Lower lobe of right lung (tissue), 2 donors: ENCODE measurements around the gene NTSR2. TPM values are rescaled to one million over a fixed set of nuclear protein-coding genes. Genes with fewer than 3 reads are reported as not detected.

Source experiments
- ATAC-seq, 2 donors: fragments of 200-7000 bp; cut with Tn5 transposase; one replicate each; pipeline ENCODE4 v1.9.1; 2020 to 2022; ENCODE audit warnings: mild to moderate bottlenecking in 2 of 2, moderate library complexity in 2 of 2
- DNase-seq: peaks from one replicate; pipeline ENCODE4 v3.0.0-alpha.2; 2020
- H3K27ac ChIP-seq: fragments of 200-600 bp; one replicate; pipeline ENCODE4 v1.8.0; 2022
- H3K27me3 ChIP-seq: fragments of 200-600 bp; one replicate; pipeline ENCODE4 v1.8.0; 2022; ENCODE audit warnings: low read depth
- H3K36me3 ChIP-seq: fragments of 200-600 bp; one replicate; pipeline ENCODE4 v1.8.0; 2022; ENCODE audit warnings: mild to moderate bottlenecking
- H3K4me1 ChIP-seq: fragments of 200-600 bp; one replicate; pipeline ENCODE4 v1.8.0; 2022
- H3K4me3 ChIP-seq: fragments of 200-600 bp; one replicate; pipeline ENCODE4 v1.8.0; 2022; ENCODE audit warnings: mild to moderate bottlenecking
- H3K9me3 ChIP-seq: fragments of 200-600 bp; one replicate; pipeline ENCODE4 v1.8.0; 2022
- intact Hi-C: fragments of 100-400 bp; cut with DNase I; formaldehyde crosslinking; loops from one replicate; pipeline ENCODE4 v1.11.0; 2022
- total RNA-seq: library from RNA; stranded (reverse); fragmentation: NEBNext Ultra II Directional; extraction: Animal tissue kit (Norgen Biotek cat#: 25700); gene quantifications from one replicate; pipeline ENCODE4 v1.2.1, GENCODE V29; 2021
- TF ChIP-seq, protein P1 (sequence below): fragments of 200-600 bp; IDR thresholded peaks from one replicate; pipeline ENCODE4 v1.8.0; 2022; ENCODE audit warnings: antibody characterized with exemption, mild to moderate bottlenecking
- donor health status: DM: no; HTN: yes; CAD: no; lungs with severe emphysema.

NTSR2 gene
- total RNA-seq, 1 donor from 2014 or later = not detected

DNA sequence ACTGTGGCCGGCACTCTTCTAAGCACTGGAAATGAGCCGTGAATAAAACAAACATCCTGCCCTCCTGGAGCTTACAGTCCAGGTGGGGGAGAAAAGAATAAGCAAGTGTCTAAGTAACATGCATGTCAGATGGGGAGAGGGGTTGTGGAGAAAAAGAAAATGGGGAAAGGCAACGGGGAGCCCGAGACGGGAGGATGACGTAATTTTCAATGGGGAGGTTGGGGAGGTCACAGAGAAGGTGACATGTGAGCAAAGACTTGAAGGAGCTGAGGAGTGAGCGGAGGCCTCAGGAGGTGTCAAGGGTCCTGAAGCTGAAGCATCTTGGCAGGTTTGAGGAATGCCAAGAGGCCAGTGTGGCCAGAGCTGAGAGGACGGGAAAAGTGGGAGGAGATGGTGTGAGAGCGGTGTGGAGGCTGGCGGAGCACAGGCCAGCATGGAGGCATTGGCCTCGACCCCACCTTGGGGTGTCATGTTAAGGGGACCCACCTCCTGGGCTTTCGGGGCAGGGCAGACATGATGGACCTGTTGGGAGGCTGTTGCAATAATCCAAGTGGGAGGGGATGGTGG is 15.0 kb upstream of the NTSR2 start:
- Histone ChIP-seq H3K4me3 (no peak overlapping the region), H3K9me3 (no peaks in the 10 kb centered on the region), H3K36me3 (no peaks in the 10 kb centered on the region), H3K27me3 (peaks cover 16% of the 10 kb centered on the region), H3K27ac (no peak overlapping the region), H3K4me1 (peaks cover 16% of the 10 kb centered on the region)
- no peak for DNase-seq
- intact Hi-C loops = loop anchor here (5.0 kb wide), 1 partner anchor 97 kb away; no protein-coding TSS in a partner anchor
- TF ChIP-seq, protein P1, sequence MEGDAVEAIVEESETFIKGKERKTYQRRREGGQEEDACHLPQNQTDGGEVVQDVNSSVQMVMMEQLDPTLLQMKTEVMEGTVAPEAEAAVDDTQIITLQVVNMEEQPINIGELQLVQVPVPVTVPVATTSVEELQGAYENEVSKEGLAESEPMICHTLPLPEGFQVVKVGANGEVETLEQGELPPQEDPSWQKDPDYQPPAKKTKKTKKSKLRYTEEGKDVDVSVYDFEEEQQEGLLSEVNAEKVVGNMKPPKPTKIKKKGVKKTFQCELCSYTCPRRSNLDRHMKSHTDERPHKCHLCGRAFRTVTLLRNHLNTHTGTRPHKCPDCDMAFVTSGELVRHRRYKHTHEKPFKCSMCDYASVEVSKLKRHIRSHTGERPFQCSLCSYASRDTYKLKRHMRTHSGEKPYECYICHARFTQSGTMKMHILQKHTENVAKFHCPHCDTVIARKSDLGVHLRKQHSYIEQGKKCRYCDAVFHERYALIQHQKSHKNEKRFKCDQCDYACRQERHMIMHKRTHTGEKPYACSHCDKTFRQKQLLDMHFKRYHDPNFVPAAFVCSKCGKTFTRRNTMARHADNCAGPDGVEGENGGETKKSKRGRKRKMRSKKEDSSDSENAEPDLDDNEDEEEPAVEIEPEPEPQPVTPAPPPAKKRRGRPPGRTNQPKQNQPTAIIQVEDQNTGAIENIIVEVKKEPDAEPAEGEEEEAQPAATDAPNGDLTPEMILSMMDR = no peak
- no peak for ATAC-seq

- Histone ChIP-seq H3K4me1 (peaks cover 14% of the 10 kb centered on the region), H3K27ac (no peak overlapping the region), H3K36me3 (no peaks in the 10 kb centered on the region), H3K27me3 (peaks cover 16% of the 10 kb centered on the region), H3K9me3 (no peaks in the 10 kb centered on the region), H3K4me3 (no peak overlapping the region)
- TF ChIP-seq, protein P1 = no peak
- intact Hi-C loops = no loop called here
- ATAC-seq (no peak), DNase-seq (no peak)
Observed at GRCh38 chr2:11683966-11684365, 14.0 kb upstream of the NTSR2 start.

DNA sequence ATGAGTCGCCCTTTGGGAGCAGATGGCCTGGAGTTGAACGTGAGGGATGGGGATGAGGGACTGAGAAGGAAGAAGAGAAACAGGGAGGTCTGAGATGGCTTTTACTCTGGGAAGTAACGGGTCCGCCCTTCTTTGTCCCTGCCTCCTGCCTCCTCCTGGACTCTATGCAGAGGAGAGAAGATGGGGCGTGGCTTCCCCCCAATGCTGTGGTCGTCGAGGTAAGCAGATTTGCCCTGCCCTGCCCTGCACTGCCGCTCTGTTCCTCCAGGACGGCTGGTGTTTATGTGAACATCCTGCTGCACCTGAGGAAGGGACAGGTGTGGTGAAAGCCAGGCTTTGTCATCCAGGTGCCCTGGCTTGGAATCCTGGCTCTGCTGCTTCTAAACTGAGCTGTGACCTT is 13.5 kb upstream of the NTSR2 start:
- TF ChIP-seq, protein P1 = no peak
- H3K27ac ChIP-seq = no peak overlapping the region
- no peaks in the 10 kb centered on the region for H3K9me3 ChIP-seq
- ATAC-seq = no peak
- H3K36me3 ChIP-seq = no peaks in the 10 kb centered on the region
- H3K4me3 ChIP-seq = no peak overlapping the region
- H3K4me1 ChIP-seq = peaks cover 9% of the 10 kb centered on the region
- peaks cover 20% of the 10 kb centered on the region for H3K27me3 ChIP-seq
- no peak for DNase-seq
- intact Hi-C loops = no loop called here

DNA sequence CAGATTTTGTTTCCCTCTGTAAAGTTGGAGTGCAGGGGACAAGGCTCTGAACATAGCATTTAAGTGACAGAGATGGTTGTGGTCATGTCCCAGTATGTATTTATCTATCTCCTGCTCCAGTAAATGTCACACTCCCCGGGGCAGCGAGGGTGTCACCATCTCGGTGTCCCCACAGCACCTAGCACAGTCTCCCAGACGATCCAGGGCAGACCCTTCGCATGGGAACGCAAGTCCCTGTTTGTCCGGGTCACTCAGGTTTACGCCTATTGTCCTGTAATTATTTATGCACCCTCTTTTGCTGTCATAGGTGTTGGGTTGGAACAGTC is 12.6 kb upstream of the NTSR2 start:
- intact Hi-C loops = no loop called here
- Histone ChIP-seq H3K4me3 (no peak overlapping the region), H3K9me3 (no peaks in the 10 kb centered on the region), H3K4me1 (no peaks in the 10 kb centered on the region), H3K27me3 (peaks cover 28% of the 10 kb centered on the region), H3K36me3 (no peaks in the 10 kb centered on the region), H3K27ac (no peak overlapping the region)
- no peak for ATAC-seq
- TF ChIP-seq, protein P1 = no peak
- DNase-seq = no peak

GRCh38 chr2:11681722-11682589 is 12.0 kb upstream of the NTSR2 start:
- TF ChIP-seq, protein P1 = peak; percentile 68
- Histone ChIP-seq H3K27me3 (peaks cover 34% of the 10 kb centered on the region), H3K4me1 (no peaks in the 10 kb centered on the region), H3K27ac (no peak overlapping the region), H3K36me3 (no peaks in the 10 kb centered on the region), H3K4me3 (no peak overlapping the region), H3K9me3 (no peaks in the 10 kb centered on the region)
- DNase-seq = no peak
- ATAC-seq = peak; percentile 61 to 73
- intact Hi-C loops = no loop called here
